ENCODE data around the gene CSK. TPM values are rescaled to one million over a fixed set of nuclear protein-coding genes. Genes with fewer than 3 reads are reported as not detected.

Gene CSK
- total RNA-seq, 1 experiment from 2014 or later, result 49.2 TPM

- no peak overlapping the region for H2BK12ac ChIP-seq (ENCODE audit: insufficient read length, low read depth, low read length)
- no peak overlapping the region for H3K27ac ChIP-seq (ENCODE audit: insufficient read length, low read depth, low read length)
- no peak overlapping the region for H4K5ac ChIP-seq (ENCODE audit: insufficient read length, low read depth, low read length)
- peaks cover 20 to 35% of the 10 kb centered on the region in 2 experiments for H3K4me1 Mint-ChIP-seq
- no peak overlapping the region for H2BK120ac ChIP-seq (ENCODE audit: low read depth, low read length, poor library complexity, severe bottlenecking)
- H3K4ac ChIP-seq (ENCODE audit: low read depth, low read length), result no peak overlapping the region
- H4K8ac ChIP-seq (replicated peaks; ENCODE audit: insufficient read length, low read depth, low read length), result no peak overlapping the region
- H3K79me1 ChIP-seq (ENCODE audit: insufficient read depth, low read depth, low read length, poor library complexity, severe bottlenecking), result no peaks in the 10 kb centered on the region
- H3K36me3 Mint-ChIP-seq (ENCODE audit: insufficient read depth in 1 of 3, low read depth in 3 of 3), result peaks cover 9 to 36% (median 31%) of the 10 kb centered on the region in 3 experiments
- H3K9ac ChIP-seq (ENCODE audit: extremely low read depth, insufficient read length, low read length), result peak overlapping the region; percentile 11
- H2BK20ac ChIP-seq (ENCODE audit: low read depth, low read length, poor library complexity, severe bottlenecking), result no peak overlapping the region
- H3K9me3 Mint-ChIP-seq, result no peaks in the 10 kb centered on the region
- H3K27me3 ChIP-seq (ENCODE audit: insufficient read depth, low read length), result no peaks in the 10 kb centered on the region
- H3K4me3 Mint-ChIP-seq, result peak overlapping the region; percentile 89 to 90
- H2BK15ac ChIP-seq (ENCODE audit: low read depth, low read length), result no peak overlapping the region
- H3K4me1 ChIP-seq (ENCODE audit: insufficient read depth, low read length), result no peaks in the 10 kb centered on the region; the same call in 1 of the 2 replicates
- H2AFZ ChIP-seq (ENCODE audit: low read length), result no peak overlapping the region
- H4K20me1 ChIP-seq (ENCODE audit: control insufficient read depth, insufficient read depth, insufficient read length), result peaks cover 3% of the 10 kb centered on the region
- H3T11ph ChIP-seq (ENCODE audit: low read length), result no peak overlapping the region
- H2BK5ac ChIP-seq (ENCODE audit: insufficient read length, low read length), result no peak overlapping the region
- no peaks in the 10 kb centered on the region for H3K27me3 Mint-ChIP-seq (ENCODE audit: low read depth)
- H3K27ac Mint-ChIP-seq, result no peak overlapping the region; a peak in 1 of 7 replicates
- peak overlapping the region; percentile 64 for H3K4me2 ChIP-seq (ENCODE audit: insufficient read depth, insufficient read length, low read length)
- no peak overlapping the region for H3K23ac ChIP-seq (ENCODE audit: insufficient read length, low read depth, low read length)
- TF ChIP-seq CTCF (conservative IDR thresholded peaks at IDR 0.05), result no peak
- no peak overlapping the region for H3K18ac ChIP-seq (ENCODE audit: insufficient read length, low read depth, low read length)
- H3K56ac ChIP-seq (ENCODE audit: insufficient read length, low read depth, low read length), result no peak overlapping the region
- H3K9me3 ChIP-seq (ENCODE audit: control insufficient read depth, low read depth, low read length), result no peaks in the 10 kb centered on the region
- H3K14ac ChIP-seq (ENCODE audit: insufficient read depth, low read length), result no peak overlapping the region
- DNase-seq, result no peak
- no peak overlapping the region for H2AK5ac ChIP-seq (ENCODE audit: insufficient read length, low read length)
- peaks cover 6% of the 10 kb centered on the region for H3K23me2 ChIP-seq (ENCODE audit: insufficient read length, low read depth, low read length, poor library complexity, severe bottlenecking)
- no peak overlapping the region for H4K91ac ChIP-seq (ENCODE audit: insufficient read length, low read depth, low read length)
- H3K79me2 ChIP-seq (ENCODE audit: insufficient read depth, low read length), result no peaks in the 10 kb centered on the region
- no CpG with 5 or more reads among the region's 14 CpGs for WGBS (ENCODE audit: extremely low coverage, insufficient read length, low lambda C conversion rate)
Observed at GRCh38 chr15:74841891-74842373, 60.1 kb downstream of the CSK start.

Data from H9 (cell line).